ENCODE measurements around the gene ARX. TPM values are rescaled to one million over a fixed set of nuclear protein-coding genes. Genes with fewer than 3 reads are reported as not detected.

The ARX gene
- polyA plus RNA-seq (ENCODE audit: insufficient read depth in 1 of 5, insufficient read length in 5 of 5, low replicate concordance in 1 of 5), result under 1 TPM; 0.10 to 0.84 (median 0.24) TPM
- long read RNA-seq, donor 1, result 0 reads
- long read RNA-seq, donor 2, partial matches to known transcripts, result 0 of 1 reads
- long read RNA-seq, donor 2, other reads (novel, unspliced or antisense), result 0 of 1 reads
- long read RNA-seq, donor 3, result 0 reads
- long read RNA-seq, donor 4, result 0 reads
- long read RNA-seq, donor 5, result 0 reads
- long read RNA-seq, donor 6, result 0 reads
- long read RNA-seq, donor 7, result 0 reads
- long read RNA-seq, donor 8, result 0 reads

DNA sequence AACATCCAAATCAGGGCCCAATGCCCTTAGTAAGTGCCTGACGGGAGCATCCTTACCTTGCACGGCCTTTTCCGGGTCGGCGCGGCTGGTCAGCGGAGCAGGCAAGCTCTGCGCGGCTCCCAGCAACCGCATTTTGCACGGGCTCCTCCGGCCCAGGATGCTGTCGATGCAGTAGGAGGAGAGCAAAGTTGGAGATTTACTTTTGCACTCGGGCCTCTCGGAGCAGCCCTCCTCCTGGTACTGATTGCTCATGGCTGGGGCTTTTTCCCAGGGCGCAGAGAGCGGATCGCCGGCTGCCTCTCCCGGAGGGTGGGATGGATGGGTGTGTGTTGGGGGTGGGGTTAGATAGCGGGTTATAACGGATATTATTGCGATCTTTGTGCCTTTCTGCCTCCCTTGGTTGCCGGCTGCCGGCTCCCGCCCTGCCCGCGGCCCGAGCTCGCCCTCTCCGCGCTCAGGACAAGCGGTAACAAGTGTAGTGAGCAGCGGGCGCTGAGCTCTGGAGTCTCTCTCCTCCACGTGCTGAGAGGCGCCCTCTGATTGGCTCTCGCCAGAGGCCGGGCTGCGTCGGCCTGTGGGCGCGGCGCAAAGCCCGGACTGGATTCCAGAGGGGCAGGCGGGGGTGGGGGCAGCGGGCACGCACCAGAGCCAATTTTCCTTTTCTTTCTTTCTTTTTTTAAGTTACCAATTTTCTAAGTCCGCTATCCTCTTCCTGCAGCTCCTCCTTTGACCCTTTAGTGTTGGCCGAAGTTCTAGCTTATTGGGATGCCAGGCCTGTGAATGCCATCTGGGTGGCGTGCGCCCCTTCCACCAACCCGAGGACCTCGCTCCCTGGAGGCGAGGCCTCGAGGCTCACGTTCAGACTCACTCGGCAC is at the start of gene ARX:
Gene ARX (minus strand): TSS at position 480 of the 875 bp plus-strand sequence. CDS start 228 bp downstream, at position 252.
- DNase-seq, result peak; percentile 42 to 55

DNA sequence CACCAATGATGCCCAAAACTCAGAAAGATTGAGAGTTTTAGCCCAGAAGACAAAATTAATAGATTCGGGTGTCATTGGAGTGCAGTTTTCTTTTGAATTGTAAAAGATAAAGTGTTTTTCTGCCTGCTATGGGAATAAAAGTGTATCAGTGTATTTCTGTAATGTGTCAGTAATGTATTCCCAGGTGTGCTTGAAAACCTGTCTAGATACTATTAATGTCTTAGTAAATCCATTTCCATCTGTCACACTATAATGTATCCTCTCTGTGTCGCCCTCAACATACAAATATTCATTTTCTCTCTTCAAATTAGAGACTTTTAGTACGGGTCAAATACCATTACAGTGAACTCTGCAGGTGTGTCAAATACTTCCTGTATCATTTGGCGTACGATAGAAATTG is 43.5 kb upstream of the ARX start:
- DNase-seq, result no peak

DNA sequence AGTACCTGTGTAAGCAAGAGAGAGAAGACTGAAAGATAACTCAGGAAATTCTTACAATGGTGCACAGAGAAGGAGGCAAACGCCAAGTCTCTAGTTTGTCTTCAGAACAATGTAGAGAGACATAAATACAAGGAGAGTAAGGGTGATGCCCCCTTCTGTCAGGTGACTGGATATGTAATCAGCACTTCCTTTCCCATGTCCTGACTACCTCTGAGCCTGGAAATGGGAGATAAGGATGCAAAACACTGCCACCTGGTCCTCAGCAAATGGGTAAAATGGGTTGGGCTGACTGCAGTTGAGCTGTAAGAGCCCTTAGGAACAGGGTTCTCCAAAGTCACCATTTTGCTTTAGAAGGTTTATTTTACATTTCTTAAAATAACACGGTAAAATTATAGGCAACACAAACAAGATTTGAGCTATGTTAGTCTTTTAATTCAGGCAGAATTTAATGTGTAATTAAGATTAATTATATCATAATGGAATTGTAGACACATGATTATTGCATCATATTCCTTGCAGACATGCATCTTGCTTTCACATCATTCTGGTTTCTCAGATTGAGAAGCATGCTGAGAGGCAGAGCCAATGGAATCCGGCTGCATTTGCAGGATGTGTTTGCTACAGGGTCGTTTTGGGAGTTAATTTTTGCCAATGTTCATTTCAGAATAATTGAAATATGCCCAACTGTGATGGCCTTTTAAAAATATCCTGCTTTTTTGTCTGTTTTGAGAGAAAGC is 37.2 kb upstream of the ARX start:
- no peak for DNase-seq

DNA sequence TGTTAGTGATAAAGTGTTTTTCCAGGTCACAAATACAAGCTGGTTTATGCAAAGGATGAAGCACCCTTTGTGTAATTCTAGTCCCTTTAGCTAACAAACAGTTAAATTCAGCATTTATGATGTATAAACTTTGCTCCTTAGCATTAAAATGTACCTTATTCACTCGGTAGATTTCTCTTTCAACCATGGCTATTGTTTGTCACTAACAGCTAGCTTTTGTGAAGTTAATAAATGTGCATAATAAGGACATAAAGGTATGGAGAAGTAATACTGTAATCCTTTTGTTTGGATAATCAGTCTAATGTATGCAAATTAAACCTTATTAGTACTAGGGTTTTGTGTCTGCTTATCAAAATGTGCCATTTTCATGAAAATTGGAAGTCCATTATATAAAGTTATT is 34.2 kb upstream of the ARX start:
- no peak for DNase-seq

DNA sequence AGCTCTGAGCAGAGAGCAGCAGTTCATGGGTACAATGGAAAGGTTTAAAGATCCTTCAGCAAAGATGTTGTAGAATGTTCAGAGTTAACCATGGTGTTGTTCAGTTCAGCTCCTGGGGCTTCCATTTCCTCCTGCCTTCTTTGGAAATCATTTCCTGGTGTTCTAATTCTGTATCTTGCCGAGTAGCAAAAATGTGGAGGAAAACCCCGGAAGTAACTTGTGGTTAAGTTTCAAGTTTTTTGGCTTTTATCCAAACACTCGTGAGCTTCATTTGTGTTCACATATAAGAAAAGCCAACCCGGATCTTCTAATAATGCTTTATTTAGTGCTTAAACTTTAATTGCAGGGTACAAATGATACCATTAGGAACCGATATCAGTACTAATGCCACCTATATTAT is 33.6 kb upstream of the ARX start:
- DNase-seq, result no peak

DNA sequence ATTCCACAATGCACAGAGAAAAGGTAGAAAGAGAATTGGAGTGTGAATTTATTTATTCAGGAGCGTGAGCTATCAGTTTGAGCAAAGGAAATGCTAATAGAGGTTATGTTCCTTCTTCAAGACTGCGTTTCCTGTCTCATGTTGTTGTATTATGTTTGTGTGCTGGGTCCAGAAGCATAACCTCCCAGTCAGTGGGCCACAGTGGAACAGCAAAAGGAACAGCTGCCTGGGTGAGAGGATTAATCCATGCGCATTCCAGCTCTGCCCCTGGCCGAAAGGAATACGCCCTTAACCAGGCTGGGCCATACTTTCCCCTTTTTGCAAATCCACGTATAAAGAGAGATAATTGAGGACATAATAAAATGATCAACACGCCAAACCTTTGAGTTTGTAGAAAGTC is 32.4 kb upstream of the ARX start:
- DNase-seq, result no peak

DNA sequence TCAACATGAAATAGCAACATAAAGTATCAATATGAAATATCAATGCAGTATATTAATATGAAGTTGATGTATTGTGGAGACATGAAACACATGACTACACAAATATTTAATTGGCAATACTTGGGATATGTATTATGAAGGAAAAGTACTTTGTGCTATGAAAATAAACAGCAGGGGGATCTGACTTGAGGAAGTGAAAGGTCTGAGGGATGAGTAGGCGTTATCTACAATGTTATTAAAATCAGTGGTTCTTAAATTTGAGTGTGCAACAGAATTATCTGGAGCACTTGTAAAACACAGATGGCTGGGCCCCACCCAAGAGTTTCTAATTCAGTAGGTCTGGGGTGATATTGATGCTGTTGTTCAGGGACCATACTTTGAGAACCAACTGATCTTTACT is 27.4 kb upstream of the ARX start:
- DNase-seq, result no peak

DNA sequence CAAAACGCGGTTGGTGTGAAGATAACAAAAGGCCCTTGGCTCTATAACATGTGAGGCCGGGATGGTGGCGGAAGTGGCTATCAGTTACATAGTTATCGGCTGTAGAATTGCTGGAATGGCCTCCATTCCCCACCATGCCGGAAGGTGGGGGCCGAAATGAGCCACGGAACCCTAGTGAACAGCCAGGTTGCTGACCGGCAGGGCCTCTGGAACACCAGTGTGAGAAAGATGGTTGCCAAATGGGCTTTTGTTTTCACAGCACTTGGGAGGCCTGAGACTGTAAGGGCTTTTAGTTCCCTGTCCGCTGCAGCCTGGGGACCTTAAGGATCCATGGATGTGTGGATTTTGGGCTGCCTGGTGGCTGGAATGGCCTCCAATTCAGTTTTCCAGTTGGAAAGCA is 23.3 kb upstream of the ARX start:
- no peak for DNase-seq

DNA sequence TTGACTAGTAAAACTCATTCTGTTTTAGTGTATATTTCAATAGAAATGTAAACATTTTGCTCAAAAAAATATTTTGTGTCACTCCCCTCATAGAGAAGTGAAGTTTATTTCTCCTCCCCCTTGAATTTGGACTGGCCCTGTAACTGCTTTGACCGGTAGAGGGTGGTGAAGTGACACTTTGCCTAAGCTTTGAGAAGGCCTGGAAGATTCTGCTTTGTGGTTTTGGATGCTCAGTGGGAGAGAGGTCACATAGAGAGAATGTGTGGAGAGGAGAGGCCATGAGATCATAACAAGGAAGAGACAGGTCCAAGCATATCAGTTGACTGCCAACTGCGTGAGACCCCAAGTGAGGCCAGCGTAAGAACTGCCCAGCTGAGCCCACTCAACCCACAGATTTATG is 19.1 kb upstream of the ARX start:
- no peak for DNase-seq

DNA sequence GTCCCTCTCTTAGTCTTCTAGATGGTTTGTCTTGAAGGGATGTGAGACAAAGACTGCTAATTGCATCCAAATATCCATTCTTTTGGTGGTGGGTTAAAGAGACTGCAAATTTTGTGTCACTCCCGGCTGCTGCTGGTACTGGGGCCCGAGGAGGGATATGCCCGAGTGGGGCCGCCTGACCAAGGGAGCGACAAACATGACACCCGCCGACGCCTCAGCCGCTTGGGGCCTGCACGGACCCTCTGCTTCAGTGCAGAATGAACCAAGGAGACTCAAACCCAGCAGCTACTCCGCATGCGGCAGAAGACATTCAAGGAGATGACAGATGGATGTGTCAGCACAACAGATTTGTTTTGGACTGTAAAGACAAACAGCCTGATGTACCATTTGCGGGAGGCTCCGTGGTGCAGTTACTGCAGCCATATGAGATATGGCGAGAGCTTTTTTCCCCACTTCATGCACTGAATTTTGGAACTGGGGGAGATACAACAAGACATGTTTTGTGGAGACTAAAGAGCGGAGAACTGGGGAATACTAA is 13.6 kb upstream of the ARX start:
- no peak for DNase-seq

DNA sequence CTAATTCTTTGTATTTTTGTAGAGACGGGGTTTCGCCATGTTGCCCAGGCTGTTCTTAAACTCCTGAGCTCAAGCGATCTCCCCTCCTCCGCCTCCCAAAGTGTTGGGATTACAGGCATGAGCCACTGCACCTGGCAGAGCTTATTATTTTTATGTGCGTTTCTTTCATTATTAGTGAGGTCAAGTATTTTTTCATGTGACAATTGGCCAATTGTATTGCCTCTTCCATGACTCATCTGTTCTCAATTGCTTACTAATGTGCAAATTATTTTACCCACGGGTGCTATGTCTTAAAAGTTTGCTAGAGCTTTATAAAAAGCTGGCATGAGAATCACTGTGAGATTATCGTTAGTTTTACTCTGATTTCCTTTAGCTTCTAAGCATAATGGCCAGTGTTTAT is 13.0 kb upstream of the ARX start:
- no peak for DNase-seq

DNA sequence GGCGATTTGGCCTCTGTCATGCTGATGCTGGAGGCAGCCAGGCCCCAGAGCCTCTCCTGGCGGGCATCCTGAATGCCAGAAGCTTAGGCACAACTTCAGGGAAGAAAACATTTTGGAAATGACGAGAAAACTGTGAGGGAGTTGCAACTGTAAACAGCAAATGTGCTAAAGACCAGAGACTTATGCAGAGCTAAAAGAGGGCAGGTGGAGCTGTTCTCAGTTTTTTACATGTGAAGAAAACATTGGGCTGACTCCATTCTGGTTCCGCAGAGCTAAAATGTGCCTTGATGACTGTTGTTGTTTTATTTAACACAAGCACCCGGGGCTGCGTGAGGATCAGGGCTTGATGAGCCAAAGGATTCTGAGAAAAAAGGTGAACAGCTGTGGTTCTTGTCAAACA is 10.8 kb upstream of the ARX start:
- DNase-seq, result no peak

DNA sequence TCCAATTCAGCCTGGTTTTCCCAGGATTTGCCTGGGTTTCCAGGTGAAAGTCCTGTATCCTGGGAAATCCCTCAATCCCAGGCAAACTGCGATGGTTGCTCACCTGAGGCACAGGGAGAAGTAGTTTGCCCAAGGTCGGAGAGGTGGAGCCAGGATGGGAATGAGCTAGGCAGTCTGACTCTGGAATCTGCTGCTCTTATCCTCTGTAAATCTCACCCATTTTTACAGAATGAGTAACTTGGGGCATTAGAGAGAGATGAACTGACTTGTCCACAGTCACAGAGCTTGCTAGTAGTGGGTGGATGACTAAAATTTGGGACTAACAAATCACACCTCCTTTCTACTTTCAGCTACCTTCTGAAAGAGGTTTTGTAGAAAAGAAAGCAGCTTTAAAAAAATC is 9.8 kb upstream of the ARX start:
- no peak for DNase-seq

DNA sequence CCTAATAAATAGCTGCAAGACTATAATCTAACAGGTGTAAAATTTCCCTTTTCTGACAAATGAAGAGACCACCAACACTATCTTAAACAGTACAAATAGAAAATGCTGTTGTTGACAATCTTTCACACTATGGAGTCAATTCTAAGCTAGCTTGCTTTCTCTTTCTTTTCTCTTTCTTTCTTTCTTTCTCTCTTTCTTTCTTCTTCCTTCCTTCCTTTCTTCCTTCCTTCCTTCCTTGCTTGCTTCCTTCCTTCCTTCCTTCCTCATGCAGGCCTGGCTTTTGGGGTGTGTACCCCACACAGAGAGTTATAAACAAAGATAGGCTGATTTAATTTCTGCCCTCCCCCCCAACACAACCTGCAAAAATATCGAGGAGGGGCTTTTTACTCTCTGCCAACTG is 8.1 kb upstream of the ARX start:
- DNase-seq, result no peak

DNA sequence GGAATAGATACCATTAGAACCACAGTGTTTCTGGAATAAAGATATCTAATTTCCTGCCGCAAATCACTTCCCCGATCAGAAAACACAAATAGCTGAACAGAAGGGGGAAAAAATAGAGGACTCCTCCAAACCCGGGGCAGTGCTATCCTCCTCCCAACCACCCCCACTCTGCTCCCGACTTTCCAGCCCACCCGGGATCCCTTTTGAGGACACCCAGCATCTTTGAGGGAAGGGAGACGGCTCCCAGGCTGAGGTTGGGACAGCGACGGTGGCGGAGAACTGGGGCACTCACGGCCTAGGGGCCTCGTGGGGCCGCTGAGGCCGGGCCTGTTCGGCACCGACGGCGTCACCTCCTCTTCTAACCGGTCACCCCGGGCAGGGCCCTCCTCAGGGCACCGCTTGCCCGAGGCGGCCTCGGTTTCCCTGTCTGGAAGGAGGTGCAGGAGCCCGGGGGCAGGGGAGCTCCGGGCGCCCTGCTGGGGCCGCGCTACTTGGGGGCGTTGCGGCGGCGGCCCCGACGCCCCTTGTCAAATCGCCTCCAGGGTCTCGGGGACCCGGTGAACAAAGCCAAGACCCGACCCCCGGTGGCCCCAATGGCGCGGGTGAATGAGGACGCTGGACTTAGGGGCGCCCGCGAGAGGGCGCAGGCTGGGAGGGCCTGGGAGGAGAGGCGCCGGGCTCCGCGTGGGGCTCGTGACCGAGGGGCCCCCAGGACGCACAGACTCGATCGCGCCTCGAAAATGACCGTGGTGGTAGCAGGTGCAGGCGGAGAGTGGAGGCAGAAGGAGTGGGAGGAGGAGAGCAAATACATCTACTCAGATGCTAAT is 6.9 kb upstream of the ARX start:
- DNase-seq, result no peak

DNA sequence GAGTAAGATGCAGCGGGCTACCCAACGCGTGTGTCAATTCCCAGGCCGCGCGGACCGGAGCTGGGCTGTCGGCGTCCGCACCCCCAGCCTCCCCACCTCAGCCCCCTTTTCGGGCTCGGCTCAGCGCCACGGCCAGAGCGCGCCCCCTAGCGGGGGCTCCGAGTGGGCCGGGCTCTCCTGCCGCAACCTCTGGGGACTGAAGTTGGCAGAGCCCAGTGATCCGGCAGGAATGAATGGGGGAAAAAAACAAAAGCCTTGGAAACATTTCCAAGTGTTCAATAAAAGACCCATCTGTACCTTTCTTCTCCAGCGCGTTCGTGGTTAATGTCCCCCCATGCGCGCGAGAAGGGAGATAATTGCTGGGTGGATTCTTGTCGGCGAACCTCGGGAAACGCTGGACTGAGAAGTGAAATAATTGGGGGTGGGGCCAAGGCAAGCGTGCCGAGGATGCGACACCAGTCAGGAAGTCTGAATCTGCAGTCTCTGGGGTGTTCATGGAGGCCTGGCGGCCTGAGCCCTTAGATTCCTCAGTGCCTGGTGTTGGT is 5.2 kb upstream of the ARX start:
- DNase-seq, result no peak

DNA sequence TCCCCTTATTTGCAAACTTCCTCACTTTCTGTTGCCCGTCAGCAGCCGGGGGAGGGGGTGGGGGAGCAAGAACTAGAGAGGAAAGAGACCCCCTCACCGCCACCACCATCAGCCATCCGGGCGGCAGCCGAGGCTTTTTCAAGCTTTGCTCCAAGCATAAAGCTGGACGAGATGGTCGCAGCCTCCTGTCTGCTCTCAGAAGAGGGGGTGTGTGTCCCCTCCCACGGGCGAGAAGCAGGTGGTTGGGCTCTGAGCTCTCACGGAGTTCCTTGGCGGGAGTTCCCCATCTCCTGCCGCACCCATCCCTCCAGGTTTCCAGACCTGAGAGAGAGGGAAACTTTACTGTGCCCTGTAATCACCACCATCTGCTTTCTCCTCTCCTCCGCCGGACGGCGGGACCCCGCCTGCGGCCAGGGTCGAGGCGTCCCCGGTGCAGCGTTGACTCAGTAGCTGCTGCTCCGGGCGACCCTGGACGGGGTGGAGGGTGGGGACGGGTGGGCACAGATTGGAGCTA is 4.7 kb upstream of the ARX start:
- DNase-seq, result no peak

DNA sequence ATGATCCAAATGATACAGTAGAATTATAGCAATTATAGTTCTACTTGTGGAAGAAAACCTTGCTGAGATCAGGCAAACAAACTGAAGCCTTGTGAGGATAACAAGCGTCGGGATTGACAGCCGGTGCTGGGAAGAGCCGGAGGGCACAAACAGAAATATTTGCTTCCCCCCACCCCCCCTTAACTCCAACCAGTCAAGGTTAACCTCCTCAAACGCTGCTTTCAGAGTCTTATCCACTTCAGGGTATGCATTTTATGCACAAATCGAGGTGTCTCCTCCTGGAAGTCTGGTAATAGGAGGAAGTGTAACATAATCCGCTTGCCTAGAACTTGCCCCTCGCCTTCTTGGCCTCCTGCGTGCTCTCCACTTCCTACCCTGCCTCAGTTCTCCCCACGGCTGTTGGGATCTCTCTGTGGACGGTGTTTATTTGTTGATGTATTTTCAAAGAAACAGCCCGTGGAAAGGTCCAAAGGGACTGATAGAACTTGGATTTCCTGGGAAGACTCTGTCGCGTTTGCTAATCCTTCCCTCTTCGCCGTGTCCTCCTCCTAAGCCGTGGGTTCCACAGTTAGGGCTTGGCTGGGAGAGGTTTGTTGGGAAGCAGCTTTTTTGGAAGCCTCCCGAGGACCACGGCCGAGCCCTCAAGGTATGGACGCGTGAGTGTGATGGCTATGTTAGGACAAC is 4.1 kb upstream of the ARX start:
- no peak for DNase-seq

DNA sequence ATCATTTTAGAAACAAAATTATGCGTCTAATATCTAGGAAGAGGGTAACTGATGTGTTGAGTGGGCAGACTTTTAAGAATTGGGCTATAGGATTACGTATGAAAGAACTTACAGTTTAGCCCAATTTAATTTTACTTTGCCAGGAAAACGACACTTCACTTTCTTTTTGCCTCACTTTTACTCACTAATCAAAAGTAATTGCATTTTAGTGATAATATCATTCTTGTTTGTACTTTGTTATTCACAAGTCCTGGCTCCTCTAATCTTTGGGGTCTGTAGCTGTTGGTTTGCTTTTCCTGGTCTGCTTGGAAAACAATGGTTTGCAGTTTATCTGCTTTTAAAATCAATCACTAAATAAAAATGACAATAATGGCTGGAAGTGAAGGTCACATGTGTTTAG is 2.9 kb upstream of the ARX start:
- no peak for DNase-seq

DNA sequence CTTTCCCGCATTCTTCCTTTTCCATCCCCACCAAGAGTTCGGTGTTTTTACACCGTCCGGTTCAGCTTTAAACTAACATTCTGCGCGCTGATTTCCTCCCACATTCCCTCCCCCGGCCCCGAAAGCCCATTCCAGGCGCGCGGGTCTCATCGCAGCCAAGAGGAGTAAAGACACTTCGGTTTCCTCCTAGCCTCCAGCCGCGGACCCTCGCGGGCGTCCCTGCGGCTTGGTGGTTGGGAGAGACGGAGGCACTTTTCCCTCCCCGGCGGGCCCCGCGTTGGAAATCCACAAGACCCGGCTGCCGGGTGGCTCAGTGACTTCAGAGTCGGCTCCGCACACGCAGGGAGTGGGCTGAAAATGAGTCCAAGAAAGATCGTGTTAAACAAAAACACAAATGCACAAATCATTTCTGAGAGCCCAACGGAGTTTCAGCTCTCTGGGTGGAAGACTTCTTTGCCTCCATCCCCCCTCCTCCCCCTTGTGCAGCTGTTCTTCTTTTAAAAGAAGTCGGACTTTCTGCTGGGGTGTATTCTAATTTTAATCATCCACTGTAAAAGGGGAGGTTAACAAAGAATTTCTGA is 2.0 kb upstream of the ARX start:
- DNase-seq, result no peak

Measured in right lung (tissue), 10 donors.